DOHH2 (cell line): ENCODE results near the gene AAMP.

Source experiments
- CTCF ChIP-seq: fragments of 200-600 bp; sonication (generic); IDR thresholded peaks from one replicate; pipeline ENCODE4 v1.5.1; 2014; ENCODE audit warnings: antibody characterized with exemption, mild to moderate bottlenecking, low read depth, low read length; ENCODE audit not compliant: poor library complexity, severe bottlenecking
- EZH2phosphoT487 ChIP-seq: fragments of 200-600 bp; sonication (generic); IDR thresholded peaks from 2 replicates; pipeline ENCODE4 v1.6.1; 2017; ENCODE audit warnings: borderline replicate concordance, mild to moderate bottlenecking, antibody characterized with exemption, low read length, moderate library complexity, mixed read lengths

GRCh38 chr2:218271865-218272530 is 2.1 kb upstream of the AAMP start:
- TF ChIP-seq CTCF (no peak), EZH2phosphoT487 (no peak)
